Fibroblast of peridontal ligament (primary cell): ENCODE results near the gene ADD2.
"Not testable (repeated sequence)": the region's sequence is repeated elsewhere in the genome, so short reads cannot be mapped to it uniquely, and the experiment has no call there.

ENCODE experiments used
- DNase-seq: peaks from one replicate; pipeline ENCODE4 v3.0.0-alpha.2; 2010; ENCODE audit errors: extremely low read depth

Gene ADD2

DNA sequence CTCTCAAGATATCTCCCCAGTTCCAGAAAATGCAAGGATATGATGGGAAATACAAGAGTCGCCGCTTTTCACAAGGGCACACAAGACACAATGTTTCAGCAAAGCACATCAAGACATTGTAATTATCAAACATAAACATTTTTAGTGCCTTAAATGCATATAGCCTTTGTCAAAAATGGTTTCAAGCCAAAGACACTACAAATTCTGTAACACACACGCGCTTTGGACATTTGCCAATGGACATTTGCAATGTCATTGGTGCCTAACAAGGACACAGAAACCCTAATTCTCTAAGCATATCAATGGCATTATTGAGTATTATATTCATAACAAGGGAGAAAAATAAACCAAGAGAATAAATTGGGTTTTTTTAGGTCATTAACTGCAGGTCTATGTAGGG lies 16.1 kb downstream of the ADD2 start:
- no peak for DNase-seq

DNA sequence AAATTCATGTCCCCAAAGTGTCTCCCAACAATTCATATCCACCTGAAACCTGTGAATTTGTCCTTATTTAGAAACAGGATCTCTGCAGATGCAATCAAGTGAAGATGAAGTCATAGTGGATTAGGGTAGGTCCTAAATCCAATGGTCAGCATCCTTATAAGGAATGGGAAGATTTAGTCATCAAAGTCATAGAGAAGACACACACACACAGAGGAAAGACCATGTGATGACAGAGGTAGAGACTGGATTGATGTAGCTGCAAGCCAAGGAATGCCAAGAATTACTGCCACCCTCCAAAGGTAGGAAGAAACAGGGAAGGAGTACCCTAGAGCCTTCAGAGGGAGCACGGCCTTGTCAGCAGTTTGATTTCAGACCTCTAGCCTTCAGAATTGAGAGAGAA lies 17.7 kb downstream of the ADD2 start:
- no peak for DNase-seq

DNA sequence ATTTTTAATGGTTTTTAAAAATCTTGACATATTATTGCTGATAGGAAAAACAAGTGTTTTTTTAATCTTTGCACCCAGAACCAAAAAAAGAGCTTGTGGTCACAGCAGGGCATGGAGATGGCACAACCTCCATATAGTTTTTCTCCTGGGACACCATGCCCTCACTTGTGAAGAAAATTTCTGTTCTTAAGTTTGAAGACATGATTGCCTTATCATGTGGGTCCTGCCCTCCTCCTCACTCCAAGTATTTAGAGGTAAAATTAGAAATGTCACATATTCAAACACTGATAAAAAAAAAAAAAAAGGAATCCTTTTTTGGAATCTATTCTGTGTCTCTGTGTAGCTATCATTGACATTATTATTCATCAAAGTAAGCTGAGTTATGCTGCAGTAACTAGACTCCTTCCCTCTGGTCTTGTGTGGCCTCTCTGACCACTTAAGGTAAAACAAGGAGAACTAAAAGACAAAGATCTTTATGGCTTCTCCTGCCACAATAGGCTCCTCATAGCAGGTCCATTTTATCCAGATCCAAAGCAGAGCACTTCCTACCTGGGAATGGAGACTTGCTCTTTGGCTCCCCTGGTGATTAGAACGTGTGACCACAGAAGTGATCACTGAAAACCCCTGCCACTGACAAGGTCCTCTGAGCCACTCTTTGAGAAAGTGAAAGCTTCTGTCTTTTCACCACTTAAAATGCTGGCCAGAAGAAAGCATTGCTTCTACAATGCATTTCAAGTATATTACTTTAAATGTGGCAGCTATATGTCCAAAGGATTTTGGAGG lies 19.8 kb downstream of the ADD2 start:
- DNase-seq, result no peak

DNA sequence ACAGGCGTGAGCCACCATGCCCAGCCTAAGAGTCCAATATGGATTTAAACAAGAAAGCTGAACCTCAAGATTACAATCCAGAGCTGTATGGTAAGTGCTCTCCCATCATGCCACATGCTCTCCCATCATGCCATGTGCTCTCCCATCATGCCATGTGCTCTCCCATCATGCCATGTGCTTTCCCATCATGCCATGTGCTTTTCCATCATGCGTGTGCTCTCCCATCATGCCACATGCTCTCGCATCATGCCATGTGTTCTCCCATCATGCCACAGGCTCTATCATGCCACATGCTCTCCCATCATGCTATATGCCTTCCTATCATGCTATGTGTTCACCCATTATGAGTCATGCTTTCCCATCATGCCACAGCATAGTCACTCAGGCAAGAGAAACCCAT lies 20.7 kb downstream of the ADD2 start:
- no peak for DNase-seq

DNA sequence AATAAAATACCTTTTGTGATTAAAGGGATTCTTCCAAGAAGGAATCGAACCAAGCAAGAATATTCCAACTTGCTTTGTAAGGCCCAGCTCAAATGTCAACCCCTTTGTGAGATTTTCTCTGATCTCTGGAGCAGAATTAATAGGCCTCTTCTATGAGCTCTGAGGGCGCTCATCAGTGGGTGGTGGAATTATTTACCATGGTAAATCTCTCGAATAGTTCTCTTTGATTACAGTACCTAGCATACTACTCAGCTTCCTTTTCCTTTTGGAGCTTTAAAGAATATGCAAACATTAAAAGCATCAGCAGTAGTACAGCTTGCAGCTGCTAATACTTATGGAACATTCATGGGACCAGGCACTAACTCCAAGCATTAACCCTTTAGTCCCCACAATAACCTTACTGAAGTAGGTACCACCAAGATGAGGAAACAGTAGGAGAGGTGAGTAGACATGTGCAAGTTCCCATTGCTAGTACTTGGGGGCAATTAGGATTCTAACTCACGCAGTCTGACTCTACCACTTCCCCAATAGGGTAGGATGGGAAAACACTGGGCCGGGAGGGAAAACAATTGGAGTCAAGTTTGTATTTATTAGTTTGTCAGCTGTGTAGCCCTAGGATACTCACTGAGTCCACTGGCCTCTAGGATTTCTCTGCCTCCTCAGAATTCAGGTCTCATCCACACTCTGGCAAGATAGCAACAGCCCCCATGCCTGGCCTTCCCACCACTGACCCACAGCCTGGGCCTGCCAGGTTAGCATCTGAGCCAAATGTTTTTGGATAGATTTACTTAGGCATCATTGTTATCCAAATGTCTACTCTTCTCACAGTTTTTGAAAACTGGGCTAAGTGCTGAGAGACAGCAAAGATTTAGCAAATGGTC lies 21.7 kb downstream of the ADD2 start:
- DNase-seq, result no peak

DNA sequence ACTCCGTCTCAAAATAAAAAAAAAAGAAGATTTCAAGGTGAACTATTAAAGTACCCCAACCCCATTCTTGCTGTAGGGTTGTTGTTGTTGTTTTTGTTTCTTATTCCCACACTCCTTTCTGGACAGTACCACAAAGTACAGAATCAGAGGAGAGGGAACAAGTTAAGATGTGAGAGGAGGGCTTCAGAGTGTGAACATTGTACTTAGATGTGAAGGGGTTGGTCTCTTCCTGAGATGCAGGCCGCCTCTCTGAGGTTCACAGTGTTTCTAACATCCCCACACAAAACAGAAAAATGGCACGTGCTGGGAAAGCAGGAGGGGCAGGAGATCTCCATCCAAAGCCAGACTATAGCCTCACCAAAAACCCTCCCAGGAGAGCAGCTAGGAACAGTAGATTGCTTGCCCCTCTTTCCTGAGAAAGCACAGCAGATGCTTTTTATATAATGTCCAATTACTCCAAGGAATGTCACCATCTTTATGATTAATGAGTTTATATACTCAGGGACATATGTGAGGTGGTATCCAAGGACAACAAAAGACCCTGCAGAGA lies 22.6 kb downstream of the ADD2 start:
- no peak for DNase-seq

DNA sequence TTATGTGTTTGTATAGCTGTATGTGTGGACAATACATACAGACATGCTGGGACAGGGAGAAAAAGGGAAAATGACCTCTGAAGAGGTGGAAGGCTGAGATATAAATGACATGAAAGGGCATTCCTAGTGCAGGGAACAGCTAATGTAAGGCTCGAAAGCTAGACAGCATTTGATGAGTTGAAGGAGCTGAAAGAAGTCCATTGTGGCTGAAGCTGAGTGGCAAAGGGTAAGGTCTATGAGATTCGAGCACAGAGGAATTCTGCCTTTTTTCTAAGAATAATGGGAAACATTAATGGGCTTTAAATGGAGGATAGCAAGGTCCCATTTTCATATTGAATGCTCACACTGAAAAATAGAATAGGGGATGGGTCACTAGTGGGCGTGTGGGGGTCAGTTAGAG lies 23.6 kb downstream of the ADD2 start:
- no peak for DNase-seq

DNA sequence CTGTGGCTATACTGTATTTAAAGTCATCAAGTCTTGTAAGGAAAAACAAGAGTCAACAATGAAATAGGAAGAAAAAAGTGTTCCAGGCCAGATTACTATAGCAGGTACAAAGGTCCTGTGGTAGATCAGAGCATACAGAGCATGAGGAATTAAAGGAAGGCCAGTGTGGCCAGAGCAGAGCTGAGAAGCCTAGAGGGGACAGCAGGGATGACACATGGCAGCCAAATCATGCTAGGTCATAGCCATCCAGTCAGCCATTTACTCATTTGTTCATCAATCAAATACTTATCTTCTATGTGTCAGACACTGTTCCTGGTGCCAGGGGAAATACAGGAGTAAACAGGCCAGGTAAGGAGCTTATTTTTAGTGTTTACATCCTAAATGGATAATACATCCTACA lies 24.3 kb downstream of the ADD2 start:
- DNase-seq, result no peak

DNA sequence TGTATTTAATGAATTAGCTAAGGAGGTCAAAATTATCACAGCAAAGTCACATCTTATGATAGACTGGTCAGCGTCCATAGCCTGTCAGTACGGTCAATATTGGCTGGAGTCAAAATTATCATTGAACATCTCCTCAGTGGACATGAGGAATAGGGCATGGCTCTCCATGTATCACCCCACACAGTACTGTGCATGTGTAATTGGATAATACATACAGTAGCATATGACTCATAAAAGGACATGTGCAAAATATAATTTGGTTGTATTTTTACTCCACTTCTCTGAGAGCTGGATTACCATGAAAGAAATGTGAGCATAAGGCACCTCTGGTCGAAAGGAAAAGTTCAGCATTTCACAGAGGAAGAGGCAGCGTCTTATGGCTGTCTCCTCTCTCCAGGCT lies 24.9 kb downstream of the ADD2 start:
- DNase-seq, result no peak

DNA sequence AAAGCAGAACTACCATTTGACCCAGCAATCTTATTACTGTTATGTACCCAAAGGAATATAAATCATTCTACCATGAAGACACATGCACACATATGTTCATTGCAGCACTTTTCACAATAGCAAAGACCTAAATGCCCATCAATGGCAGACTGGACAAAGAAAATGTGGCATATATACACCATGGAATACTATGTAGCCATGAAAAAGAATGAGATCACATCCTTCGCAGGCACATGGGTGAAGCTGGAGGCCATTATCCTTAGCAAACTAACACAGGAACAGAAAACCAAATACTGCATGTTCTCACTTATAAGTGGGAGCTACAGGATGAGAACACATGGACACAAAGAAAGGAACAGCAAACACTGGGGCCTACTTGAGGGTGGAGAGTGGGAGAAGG lies 28.5 kb downstream of the ADD2 start:
- not testable (repeated sequence) for DNase-seq

DNA sequence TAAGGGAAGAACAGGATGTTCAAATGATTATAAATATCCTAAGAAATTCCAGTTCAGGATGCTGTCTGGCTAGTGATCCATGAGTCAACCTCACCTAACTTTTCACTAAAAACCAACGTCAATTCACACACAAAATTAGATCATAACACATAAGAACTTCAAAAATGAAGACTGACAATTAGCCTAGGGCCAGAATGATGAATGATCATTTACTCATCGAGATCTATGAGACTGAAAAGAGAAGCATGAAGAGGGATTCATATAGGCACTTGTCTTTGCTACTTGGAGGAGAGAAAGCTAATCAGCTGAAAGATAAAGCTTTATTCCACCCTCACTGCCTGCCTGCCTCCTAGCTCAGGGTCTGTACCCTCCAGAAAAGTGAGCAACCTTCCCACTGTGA lies 29.8 kb downstream of the ADD2 start:
- no peak for DNase-seq

DNA sequence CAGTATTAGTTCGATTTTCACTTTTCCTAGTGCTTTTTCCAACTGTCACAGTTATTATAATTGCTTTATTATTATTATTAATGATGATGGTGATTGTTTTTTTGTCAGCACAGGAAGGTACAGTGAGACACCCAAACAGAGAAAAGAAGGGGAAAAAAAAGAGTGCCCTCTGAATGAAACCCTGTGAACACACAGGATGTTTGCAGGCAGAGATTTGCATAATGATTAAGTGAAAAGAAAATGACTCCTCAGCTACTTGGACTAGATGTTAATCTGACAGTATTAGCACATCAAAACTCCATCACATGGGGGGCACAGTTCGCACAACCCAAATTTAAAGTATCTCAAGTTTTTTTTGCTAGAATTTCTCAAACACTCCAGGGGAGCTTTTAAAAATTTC lies 32.9 kb downstream of the ADD2 start:
- no peak for DNase-seq

DNA sequence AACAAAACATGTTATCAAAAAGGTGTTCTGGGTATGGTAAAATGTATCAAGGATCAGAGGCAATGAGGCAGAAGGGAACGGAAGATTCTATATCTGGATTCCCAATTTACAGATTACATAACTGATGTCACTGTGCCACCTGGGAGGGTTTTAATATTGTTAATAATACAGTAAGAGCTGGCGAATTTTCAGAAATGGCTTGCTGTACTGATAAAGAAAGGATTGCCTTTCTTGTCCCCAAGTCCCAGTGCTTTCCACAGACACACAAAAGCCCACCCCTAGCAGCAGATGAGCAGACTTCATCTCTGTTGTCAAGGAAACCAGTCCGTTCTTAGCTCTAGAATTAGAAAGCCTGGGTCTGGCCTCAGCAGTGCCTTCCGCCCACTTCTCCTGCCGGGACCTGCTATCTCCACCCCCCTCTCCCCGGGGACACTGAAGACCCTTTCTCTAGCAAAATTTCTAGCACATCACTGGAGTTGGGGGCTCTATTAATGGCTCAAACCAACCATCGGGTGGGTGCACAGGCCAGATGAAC lies 34.3 kb downstream of the ADD2 start:
- no peak for DNase-seq

DNA sequence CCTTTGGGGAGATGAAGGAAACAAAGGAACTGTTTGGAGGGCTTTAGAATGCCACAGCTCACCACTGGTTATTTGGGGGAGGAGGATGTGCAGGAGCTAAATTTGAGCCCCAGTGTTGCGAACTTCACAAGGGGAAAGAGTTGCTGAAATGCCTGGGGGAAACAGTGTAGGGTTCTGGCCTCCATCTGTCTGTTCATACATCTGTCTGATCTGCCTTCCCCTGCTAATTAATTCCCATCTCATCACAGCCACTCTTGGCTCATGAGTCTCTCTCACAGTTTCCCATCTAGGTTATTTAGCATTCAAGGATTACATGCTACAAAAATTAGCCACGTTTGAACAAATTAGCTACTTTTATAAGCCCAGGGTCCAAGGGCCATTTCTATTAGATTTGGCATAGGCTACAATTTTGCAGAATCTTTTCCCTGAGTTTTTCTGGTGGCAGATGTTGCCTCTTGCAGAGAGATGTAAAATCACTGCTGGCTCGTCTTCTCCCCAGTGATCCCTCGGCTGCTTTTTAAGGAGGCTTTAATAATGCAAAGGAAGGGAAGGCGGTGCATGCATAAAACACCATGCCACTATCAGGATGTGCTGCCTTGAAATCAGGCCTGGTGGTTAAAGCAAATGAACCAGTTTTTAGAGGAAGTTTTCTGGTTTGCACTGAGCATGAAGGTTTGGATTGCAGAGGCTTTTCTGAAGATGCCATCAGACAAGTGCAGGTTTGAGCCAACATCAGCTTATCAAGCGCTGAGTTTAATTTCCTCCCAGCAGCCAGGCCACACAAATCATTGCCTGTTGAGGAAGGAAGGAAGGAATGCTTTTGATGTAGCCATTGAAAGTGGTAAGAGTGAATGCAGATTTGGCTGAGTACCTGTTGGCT lies 35.0 kb downstream of the ADD2 start:
- no peak for DNase-seq

DNA sequence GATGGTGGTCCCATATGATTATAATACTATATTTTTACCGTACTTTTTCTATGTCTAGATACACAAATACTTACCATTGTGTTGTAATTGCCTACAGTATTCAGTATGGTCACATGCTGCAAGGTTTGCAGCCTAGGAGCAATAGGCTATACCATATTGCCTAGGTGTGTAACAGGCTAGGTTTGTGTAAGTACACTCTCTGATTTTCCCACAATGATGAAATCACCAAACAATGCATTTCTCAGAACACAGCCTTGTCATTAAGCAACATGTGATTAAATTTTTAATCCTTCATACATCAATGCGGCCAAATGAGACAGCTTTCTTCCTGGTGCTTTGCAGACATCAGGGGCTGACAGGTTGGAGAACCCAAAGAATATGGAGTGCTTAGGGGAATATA lies 37.3 kb downstream of the ADD2 start:
- DNase-seq, result no peak

DNA sequence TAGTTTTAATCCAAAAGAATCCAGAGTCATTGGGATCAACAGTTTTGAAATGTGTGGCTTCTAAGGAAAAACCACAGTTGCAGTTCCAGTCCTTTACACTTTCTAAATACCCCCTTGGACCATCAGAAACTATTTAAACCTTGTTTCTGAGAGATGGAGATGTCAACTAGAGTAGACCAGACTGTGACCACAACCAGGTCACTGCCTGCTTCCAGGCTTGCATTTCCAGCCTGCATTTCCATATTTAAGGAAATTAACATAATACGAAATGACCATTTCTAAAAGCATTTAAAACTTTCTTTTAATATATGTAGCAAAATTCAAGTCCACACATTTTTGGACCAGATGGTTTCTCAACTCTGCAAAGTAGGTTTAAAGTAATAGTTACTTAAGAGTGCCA lies 38.4 kb downstream of the ADD2 start:
- no peak for DNase-seq

DNA sequence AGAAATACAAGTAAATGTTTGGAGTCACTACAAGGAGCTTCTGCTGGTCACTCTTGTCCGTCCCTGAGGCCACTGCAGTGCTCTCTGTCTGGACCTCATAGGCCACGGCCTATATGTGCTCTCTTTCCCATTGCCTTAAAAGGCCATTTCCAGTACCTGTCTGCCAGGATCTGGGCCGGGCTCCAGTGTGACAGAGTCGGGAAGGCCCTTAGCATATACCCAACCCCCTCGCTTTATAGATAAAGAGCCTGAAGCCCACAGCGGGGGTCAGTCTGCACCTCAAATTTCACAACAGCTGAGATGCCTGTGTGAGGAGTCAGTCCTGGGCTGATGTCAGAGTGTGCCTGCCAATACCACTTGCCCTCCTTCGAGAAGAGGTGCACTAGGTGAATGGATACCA lies 39.9 kb downstream of the ADD2 start:
- no peak for DNase-seq

DNA sequence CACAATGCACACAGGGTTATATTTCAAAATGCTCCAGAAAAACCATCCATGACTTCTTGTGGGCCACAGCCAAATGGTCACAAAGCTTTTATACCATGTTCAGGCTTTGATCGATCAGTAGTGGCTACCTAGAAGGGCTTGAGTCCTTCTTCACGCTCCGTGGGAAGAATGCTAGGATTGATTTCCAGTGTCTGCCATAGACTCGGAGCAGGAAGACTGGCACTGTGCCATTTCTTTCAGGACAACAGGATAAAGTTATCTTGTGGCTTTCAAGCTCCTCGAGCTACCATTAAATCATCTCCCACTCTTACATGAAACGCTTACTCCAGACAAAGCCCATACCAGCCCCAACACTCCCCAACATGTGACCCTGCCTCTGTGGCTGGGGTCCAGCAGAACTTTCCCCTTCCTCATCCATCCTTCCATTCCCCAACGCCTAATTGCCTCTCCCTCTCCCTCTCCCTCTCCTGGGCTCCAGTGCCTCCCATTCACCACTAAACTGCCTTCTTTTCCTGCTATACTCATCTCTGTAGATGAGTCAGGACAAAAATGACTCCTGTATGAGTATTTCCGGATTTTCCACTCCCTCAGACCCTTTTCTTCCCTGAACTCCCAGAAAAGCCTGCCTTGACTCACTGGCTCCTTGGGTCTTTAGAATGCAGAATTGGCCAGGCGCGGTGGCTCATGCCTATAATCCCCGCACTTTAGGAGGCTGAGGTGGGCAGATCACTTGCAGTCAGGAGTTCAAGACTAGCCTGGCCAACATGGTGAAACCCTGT lies 40.9 kb downstream of the ADD2 start:
- no peak for DNase-seq

DNA sequence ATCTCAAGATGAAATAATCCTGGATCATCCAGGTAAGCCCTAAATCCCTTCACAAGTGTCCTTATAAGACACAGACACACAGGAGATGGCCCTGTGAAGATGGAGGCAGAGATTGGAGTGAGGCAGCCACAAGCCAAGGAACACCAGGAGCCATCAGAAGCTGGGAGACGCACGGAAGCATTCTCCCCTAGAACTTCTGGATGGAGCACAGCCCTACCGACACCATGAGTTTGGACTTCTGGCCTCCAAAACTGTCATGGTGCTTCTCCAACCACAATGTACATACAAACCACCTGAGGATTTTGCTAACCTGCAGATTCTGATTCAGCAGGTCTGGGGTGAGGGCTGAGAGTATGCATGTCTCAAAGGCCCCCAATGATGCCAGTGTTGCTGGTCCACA lies 42.5 kb downstream of the ADD2 start:
- DNase-seq, result no peak

DNA sequence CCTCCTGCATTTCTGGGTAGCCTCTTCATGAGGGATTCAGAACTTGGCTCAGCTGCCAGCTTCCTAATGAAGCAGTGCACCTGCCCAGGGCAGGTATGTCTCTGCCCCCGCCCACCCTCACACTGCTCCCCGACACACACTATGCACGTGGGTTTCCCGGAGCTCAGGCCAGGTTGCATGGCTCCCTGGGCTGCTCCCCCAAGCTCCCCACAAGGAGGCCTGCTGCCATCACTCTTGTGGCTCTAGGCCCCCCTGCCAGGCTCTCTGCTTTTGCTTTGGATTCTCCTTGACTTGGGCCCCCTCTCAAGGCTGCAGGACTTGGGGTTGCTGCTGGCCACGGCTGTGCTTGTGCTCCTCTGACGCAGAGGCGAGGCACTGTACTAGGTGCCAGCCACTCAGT lies 43.6 kb downstream of the ADD2 start:
- DNase-seq, result no peak
